HG03558 (cell line): ENCODE results near the gene ANKMY2.

Experiments used
- ATAC-seq: cut with Tn5 transposase; IDR thresholded peaks from one replicate; pipeline ENCODE4 v1.9.1; 2021; ENCODE audit warnings: moderate number of reproducible peaks; ENCODE audit not compliant: unreplicated experiment; ENCODE audit errors: extremely low read depth

ANKMY2 gene

DNA sequence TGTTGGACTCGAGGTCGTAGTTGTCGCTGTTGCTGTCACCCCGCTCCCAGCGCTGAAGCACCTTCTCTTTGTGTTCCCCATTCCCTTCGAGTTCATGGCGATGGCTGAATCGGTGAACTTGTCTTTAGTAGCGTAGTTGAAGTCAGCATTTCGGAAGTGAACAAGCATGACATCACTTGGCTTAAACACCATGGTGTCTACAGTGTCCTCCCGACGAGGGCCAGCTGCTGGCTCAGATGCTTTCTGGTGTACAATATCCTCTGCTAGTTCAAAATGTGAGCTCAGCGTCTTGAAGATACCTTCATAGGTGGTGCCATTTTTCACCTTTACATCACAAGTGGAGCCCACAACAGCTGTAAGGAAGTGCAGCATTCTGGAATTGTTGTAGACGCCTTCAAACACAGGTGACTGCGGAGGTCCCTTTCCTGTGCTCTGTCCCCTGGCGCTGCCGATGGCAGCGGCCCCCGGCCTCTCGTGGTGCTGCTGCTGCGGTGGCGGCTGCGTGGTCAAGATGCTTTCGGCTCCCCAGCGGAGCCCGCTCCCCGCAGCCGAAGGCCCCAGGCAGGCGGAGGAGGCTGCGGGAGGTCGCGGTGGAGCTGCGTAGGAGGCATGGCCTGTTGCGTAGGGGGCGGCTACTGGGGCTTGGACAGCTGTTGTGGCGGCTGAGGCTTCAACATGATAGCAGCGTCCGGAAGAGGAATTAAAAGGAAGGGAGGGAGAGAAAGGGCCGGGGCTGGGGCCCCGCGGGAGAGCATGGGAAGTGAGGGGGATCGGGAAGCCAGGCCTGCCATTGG is 59.3 kb downstream of the ANKMY2 start:
- no peak for ATAC-seq

DNA sequence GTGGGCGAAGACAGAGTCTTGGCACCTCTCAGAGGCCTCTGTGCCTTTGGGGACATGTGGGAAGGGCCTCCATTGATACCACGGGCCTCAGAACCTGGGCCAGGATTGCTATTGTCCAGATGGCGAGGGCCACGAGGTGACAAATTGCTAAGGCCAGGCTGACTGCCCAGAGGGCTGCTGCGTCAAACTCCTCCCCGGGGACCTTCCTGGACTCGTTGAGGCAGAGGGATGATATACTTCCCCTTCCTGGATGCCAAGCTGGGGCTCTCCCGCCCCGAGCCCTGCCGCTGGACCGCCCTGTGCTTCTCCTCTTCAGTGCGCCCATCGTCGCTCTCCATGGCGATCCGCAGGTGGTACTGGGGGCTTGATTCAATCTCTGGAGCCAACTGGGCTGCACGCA is 60.0 kb downstream of the ANKMY2 start:
- no peak for ATAC-seq

DNA sequence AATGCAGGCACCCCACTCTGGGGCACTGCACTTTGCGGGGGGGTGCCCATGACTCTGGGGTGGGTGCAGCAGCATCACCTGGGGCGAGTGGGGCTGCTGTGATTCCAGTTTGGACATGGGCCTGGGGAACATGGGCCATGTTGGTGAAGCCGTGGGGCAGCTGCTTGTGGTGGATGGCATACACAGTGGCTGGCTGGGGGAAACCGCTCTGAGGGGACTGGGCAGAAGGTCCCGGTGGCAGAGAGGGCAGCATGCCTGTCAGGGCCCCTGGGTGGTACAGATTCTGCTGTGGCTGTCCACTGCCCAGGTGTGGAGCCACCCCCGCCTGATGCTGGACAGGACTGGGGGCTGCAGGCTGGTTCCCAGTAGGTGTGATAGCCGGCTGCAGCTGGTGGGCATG is 61.7 kb downstream of the ANKMY2 start:
- no peak for ATAC-seq

DNA sequence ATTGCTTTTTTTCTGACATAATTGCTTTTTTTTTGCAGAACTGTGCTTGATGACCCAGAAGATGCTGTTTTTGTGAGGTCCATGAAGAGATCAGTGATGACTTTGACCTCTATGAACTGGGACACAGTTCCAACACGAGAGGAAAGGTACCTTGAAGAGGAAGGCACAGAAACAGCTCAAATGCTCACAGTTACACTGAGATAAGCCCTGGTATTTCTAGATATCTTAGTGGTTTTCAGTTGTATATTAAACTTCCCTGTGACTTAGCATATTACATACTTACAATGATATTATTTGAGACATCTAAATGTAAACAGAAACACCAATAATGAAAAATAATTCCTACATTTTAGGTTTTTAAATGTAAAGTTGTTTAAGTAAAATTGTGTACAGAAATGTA is 64.3 kb downstream of the ANKMY2 start:
- no peak for ATAC-seq

DNA sequence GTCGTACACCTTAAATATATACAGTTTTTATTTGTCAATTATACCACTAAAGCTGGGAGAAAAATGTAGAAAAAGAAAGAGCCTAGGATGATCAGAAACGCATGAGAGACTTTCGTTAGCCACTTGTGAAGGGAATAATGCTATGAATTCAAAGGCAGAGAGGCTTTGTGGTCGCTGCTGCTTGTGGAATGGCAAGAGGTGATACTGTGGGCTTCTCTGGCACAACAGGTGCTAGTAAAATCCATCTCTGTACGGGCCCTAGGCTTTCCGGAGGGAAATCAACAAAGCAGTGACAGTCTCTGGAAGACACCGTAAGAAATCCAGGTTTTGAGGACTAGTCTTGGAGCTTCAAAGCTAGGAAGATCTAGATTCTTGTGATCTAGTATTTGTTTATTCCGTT is 66.3 kb downstream of the ANKMY2 start:
- no peak for ATAC-seq

DNA sequence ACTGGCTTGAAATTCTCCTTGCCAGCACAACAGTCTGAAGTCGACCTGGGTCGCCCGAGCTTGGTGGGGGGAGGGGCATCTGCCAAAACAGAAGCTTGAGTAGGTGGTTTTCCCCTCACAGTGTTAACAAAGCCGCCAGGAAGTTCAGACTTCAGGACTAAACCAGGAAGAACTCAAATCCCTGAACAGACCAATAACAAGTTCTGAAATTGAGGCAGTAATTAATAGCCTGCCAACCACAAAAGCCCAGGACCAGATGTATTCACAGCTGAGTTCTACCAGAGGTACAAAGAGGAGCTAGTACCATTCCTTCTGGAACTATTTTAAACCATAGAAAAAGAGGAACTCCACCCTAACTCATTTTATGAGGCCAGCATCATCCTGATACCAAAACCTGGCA is 73.6 kb downstream of the ANKMY2 start:
- no peak for ATAC-seq

DNA sequence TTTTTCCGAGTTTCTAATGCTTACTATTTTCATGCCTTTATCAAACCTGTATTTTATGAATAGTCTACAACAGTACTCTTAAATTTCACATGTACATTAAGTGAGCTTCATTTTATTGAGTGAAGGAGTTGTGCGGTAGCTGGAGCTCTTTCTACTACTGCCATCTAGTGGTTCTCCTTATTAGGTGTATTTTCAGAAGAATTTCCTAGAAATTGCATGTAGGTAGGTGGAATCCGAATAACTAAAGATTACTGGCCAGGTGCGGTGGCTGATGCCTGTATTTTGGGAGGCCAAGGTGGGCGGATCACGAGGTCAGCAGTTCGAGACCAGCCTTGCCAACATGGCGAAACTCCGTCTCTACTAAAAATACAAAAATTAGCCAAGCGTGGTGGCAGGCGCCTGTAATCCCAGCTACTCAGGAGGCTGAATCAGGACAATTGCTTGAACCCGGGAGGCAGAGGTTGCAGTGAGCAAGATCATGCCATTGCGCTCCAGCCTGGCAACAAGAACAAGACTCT is 80.6 kb downstream of the ANKMY2 start:
- peak; percentile 61 for ATAC-seq

DNA sequence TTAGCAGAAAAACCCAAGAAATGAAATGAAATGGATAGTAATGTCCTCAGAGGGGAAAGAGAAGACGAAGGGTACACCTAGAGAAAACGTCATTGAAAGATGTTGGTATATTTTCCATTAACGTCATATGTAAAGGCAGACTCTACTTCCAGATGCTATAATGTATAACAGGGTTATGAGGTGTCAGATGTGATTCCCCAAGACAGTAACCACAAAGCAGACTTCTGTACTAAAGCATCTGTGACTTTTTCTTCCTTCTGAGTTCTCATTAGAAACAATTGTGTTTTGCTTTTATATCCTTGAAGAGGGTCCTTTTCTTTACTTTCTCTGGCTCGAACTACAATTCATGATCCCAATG is 81.6 kb downstream of the ANKMY2 start:
- no peak for ATAC-seq

DNA sequence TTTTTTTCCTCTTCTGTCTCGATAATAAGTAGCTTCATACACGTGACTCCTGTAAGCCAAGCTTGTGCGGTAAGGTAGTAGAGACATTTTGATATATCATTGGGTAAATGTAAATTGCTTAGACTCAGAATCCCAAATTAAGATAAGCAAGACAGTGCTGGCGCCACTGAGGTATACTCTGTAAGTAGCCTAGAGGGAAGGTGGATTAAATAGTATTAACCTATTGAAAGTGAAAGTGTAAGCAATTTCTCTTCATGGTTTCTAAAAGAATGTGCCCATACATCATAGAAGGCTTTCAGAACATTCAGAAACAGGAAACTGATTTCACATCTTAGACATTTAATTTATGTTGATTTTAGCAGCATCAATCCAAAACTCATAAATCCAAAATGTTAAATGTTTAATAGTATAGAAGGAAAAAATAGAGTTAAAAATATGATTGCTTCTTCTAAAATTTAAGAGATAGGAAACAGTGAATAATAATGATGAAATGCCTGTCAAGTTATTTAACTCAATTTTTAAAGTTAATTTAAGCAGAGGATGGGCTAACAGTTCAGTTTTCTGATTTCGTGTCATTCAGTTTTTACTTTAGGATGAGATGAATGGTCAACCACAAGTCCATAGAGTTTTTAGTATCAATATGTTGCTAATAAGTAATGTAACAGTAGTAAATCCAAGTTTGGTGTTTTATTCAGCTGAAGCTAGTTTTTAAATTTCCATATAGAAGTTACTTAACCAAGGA is 82.1 kb downstream of the ANKMY2 start:
- ATAC-seq, result peak; percentile 74

DNA sequence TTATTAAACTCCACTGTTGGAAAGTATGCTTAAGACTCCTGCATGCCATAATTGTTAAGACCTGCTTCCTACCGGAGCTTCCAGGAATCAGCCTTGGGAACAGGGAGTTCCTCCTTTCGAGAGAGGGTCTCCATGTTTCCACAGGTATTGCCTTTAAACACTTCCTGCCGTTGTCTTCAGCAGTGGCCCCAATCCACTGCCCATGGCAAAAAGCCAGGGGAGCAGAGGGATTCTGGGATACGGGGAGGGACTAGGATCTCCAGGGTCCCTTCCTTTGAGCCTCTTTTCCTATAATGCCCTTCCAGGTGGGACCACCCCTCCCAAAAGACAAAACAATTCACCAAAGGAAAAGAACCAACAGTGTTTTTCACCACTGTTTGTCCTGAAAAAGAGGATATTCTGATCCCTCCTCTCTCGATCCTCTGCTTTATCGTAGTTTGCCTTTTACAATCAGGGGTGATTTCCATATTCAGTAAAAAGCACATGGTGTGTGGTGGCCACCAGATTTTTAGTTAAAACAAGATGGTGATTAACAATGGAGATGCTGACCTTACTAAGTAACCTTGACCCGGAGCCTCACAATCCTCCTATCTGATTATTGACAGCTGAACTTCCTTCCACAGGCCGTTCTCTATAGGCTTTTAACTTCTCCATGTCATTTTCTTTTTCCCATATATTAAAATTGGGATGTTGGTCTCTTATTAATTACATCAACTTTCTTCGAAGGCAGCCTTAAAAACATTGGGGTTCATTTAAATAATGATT is 82.9 kb downstream of the ANKMY2 start:
- ATAC-seq, result no peak

DNA sequence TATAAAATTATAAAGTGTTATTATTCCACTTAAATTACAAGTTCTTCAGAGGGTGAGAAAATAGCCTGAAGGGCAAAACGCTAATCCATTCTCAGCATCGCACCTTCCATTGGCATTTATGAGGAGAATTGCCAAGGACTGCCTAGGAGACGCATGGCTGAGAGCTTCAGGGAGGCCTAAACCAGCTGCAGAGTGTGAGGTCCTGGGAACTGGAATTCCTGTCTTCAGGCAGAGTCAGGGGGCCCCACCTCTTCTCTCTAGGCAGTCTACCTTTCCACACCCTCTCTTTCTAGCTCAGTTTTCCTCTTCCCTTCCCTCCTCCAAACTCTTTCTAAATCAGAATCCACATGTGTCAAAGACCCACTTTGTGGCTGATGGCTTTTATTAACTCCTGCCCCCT is 83.6 kb downstream of the ANKMY2 start:
- ATAC-seq, result no peak

DNA sequence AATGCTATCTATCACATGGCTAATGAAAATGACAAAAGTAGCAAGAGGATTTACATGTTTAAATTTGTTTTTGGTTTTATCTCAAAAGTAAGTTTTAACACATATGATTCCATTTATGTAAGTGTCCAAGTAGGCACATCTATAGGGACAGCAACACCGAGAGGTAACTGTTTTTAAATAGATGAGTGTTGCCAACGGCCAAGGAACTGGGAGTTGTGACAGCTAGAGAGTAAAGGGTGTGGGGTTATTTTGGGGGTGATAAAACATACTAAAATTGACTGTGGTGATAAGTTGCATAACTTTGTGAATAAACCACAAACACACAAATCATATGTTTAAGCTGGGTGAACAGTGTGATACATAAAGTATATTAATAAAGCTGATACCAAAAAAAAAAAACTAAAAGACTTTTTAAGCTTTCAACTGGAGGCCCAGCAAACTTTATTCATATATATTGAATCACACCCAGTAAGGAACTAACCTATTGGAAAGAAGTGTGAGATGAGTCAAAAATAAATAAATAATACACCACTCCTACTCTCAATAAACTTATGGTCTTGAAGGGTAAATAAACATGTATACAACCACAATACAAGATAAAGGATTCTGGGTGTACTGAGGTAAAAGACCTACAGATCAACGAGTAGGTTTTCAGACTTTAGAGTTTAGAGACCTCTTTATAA is 85.9 kb downstream of the ANKMY2 start:
- ATAC-seq, result no peak

DNA sequence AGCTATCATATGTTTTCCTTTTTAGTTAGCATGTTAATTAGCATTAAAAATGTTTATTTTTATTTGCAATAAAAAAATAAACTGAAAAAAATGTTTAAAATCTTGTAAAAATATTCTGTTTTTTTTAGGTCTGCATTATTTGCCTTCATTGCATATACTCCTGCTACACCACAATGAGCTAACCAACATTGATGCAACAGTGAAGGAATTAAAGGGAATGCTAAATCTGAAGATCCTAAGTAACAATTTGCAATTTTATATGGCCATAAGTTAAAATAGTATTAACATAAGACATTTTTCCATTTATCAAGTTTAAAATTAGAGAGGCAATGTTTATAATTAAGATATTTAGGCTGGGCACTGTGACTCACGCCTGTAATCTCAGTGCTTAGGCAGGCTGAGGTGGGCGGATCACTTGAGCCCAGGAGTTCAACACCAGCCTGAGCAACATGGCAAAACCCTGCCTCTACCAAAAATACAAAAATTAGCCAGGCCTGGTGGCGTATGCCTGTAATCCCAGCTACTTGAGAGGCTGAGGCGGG is 86.7 kb downstream of the ANKMY2 start:
- no peak for ATAC-seq

DNA sequence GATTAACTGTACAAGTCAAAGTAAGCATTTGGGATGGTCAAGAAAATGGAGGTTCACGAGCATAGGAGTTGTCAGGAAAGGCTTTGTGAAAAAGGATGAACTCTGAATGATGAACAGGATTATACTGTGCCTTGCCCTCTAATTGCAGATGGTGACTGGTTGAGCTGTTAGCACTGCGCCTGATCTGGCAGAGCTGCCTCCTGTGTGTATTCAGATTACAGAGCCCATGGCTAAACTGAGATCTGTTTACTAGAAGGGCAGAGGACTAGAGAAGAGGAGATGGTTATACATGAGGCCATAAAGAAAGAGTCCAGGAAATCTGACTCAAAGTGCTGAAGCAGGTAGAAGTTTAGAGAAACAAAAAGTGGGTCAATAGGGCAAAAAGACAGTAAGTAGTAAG is 89.2 kb downstream of the ANKMY2 start:
- no peak for ATAC-seq

DNA sequence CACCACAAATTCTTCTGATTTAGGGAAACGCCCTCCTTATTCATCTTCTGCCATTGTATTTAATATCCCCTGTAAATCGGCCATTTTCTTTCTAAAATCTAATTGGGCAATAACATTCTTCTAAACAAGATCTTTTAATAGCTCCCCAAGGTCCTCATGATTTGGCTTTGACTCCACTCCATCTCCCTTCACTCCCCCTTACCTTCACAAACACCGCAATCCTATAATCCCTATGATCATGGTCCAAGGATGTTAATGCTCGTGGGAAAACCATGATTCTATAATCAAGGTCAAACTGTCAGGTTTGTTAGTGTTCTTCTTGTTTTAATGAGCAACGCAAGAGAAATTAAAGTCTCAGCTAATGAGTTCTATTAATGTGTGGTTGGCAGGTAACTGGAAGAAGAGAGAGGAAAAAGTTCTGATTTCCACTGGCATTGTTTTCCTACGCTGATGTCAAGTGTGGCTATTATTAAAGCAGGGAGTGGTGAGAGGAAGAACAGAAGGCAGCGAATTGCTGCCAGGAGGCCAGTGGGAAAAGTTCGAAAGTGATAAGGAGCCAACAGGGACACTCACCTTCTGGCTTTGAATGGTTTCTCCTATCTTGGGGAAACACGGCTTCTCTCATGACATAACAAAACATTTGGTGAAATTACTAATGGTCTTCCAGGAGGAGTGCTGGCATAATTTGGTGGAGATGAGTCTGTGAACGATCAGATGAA is 90.9 kb downstream of the ANKMY2 start:
- no peak for ATAC-seq

DNA sequence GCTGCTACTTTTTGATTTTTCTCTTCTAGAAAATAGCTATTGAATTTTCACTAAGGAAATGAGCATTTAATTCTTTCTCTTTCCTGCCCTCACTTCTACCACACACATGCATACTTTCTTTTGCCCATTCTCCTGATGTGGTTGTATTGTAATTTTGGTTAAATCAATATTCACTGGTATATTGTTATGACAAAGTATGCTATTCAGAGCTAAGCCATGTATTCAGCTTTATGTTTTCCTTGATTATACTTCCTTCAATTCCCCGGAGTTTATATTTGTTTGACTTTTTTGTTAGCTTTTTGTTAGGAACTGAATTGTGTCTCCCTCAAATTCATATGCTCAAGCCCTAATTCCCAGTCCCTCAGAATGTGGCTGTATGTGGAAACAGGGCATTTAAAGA is 94.9 kb downstream of the ANKMY2 start:
- no peak for ATAC-seq
